GM18519 (cell line): ENCODE results near the gene GPRC5C.

Experiments
- ATAC-seq: cut with Tn5 transposase; IDR thresholded peaks from one replicate; pipeline ENCODE4 v1.9.1; 2021; ENCODE audit warnings: mild to moderate bottlenecking, moderate library complexity; ENCODE audit not compliant: unreplicated experiment, low FRiP score

Gene GPRC5C

DNA sequence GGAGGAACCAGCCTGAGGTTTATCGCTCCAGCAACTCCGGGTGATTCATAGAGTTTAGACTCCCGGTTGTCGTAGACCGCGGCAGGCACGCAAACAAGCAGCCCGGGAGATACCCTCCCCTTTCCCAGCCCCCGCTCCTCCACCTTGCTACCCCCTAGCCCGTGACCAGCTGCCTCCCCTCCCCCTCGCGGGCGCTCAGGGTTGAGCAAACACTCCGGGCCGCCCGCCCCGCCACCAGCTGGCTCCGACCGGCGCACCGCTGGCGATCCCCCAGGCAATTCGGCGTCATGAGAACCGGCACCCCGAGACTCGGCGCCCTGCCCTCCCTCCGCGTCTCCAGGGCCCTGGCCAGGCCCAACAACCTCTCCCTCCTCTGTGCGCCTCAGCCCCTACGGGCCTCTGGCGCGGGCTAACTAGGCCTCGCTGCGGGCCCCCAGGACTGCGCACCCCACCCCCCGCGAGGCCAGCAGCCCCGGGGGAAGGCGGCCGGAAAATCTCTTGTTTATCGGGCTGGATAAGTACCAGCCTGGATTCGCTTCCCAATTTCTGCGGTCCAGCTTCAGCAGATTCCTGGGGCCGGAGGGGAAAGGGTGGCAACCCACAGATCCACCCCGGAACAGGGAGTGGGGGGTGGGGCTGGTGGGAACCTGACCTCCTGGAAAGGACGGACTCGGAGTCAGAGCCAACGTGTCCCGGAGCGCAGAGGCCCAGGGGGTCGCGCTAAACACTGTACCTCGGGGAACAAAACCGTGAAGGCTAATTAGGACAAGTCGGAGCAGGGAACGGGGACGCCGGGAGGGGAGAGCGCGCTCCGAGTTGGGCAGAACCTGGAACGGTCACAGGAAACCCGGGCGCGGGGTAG is 951 bp upstream of the GPRC5C start:
- ATAC-seq, result no peak

DNA sequence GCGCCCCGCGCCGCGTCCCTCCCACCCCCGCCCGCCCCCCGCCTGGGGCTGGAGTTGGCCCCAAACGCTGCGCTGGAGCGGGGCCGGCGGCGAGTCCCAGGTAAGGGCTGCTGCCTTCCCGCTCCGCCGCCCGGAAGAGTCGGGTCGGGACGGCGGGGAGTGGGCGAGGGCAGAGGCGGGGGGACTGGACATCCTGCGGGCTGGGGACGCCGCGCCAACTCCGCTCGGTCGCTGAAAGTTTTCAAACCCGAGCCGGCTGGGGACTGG is 469 bp downstream of the GPRC5C start:
- no peak for ATAC-seq

DNA sequence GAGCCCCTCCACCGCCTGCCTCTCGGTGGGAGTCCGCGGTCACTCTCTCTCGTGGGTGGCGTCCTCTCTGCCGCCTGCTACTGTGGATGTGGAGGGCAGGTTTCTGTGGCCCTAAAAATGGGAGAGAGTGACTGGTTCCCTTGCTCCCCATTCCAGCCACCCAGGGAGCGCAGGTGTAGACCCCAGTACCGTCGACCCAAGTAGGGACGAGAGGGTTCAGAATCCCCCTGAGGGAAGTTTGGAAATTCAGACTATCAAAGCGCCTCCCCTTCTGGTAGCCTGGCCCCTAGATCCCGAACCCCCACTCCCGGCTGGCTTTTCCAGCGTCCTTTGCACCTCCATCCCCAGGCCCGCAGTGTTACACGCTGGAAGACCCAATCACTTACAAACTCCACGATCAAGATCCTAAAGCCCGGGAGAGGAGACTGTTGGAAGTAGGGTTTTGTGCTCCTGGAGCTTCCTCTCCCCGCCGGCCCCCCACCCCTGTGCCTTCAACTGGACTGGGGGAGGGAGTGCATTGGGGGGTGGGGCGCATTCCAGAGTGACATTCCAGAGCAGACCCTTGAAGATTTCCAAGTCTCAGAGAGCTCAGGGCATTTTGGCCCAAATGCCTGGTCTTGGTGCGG is 991 bp downstream of the GPRC5C start:
- no peak for ATAC-seq

DNA sequence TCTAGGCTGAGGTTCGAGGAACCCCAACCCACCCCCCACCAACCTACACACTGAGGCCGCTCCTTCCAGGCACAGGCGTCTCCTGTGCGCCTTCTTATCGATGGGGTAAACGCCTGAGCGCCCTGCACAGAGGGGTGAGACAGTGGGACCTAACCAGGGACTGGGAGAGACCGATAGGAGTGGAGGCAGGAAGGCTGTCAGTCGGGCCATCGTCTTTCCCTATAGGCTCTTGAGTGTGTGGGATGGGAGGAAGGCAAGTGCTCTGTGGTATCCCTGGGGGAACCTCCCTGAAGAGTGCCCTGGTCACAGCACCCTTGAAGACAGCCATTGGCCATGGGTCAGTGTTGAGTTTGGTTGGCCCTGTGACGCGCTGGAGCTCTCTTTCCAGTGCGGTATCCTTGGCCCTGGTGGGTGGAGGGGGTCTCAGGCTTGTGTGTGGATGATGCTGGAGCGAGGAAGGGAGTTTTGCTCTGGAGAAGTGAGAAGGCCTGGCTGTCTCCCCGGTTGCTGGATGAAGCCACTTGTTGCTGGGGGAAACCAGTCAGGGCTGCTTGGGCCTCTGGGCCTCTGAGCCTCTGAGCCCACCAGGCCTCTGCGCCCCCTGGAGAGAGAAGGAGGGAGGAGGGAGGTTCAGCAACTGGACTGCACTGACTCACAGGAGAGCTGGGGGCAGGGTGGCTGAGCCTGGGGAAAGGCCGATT is 1.7 kb downstream of the GPRC5C start:
- ATAC-seq, result no peak

DNA sequence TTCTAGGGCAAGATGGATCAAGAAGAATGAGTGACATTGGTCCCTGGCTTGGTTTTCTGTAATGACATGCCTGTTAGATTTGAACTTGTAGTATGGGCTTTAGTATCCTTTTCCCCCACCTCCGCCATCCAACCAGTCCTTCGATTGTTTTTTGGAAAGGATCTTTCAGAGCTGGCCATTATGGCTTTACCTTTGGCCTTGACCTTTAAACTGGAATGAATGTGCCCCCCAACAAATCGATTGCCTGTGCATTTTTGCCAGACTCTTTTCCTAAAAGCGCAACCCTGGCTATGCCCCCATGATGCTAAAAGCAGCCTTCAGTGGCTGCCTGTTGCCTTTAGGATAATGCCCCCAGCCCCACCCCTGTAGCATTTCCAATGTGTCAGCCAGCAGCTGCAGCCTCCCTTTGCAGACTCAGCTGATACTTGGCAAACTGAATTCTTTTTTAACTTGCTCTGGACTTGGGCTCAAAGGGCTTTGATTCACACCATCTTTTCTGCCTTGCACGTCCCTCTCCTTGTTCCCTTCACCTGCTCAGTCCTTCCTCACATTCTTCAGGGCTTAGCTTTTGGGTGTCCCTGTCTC is 4.0 kb downstream of the GPRC5C start:
- no peak for ATAC-seq

DNA sequence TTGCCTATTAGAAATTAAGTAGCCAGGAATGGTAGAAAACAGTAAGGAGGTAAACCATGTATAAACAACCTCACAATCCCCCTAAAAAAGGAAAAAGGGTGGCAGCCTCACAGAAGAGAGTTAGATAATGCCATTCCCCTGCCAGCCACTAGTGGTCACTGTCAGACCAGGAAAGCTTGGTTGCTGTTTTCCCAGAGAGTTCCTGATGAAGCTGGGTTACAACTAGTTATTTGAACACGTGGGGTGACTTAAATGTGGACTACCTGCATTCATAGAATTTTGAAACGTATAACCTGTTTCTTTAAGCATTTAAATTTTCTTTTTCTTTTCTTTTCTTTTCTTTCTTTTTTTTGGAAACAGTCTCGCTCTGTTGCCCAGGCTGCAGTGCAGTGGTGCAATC is 5.8 kb downstream of the GPRC5C start:
- ATAC-seq, result no peak

DNA sequence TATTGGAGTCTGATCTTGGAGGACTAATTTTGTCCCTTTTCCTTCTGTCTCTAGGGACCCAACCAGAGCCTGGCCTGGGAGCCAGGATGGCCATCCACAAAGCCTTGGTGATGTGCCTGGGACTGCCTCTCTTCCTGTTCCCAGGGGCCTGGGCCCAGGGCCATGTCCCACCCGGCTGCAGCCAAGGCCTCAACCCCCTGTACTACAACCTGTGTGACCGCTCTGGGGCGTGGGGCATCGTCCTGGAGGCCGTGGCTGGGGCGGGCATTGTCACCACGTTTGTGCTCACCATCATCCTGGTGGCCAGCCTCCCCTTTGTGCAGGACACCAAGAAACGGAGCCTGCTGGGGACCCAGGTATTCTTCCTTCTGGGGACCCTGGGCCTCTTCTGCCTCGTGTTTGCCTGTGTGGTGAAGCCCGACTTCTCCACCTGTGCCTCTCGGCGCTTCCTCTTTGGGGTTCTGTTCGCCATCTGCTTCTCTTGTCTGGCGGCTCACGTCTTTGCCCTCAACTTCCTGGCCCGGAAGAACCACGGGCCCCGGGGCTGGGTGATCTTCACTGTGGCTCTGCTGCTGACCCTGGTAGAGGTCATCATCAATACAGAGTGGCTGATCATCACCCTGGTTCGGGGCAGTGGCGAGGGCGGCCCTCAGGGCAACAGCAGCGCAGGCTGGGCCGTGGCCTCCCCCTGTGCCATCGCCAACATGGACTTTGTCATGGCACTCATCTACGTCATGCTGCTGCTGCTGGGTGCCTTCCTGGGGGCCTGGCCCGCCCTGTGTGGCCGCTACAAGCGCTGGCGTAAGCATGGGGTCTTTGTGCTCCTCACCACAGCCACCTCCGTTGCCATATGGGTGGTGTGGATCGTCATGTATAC is 8.0 kb downstream of the GPRC5C start:
- ATAC-seq, result no peak

DNA sequence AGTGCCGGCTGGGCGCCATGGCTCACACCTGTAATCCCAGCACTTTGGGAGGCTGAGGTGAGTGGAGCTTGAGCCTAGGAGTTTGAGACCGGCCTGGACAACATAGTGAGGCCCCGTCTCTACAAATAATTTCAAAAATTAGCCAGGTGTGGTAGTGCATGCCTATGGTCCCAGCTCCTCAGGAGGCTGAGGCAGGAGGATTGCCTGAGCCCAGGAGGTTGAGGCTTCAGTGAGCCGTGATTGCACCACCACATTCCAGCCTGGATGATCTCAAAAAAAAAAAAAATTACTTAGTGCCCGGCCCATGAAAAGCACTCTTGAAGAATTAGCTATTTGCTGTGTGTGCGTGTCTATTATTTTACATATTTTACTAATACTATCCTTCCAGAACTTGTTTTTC is 9.6 kb downstream of the GPRC5C start:
- no peak for ATAC-seq

DNA sequence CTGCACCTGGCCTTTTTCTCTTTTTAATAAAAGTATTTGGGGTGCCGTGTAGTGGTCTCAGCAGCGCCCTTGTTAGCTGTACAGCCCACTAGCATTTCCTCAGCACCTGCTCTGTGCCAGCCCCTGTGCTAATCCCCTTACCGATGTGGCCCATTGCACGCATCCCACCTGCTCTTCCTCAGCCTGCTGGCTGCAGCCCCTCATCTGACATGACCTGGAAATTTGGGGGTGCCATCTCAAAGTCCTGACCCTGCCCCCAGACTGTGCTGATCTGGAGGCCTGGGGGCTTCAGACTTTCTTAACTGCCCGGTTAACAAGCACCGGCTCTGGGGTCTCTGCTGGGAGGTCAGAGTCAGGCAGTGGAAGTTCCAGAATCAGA is 10.4 kb downstream of the GPRC5C start:
- no peak for ATAC-seq

DNA sequence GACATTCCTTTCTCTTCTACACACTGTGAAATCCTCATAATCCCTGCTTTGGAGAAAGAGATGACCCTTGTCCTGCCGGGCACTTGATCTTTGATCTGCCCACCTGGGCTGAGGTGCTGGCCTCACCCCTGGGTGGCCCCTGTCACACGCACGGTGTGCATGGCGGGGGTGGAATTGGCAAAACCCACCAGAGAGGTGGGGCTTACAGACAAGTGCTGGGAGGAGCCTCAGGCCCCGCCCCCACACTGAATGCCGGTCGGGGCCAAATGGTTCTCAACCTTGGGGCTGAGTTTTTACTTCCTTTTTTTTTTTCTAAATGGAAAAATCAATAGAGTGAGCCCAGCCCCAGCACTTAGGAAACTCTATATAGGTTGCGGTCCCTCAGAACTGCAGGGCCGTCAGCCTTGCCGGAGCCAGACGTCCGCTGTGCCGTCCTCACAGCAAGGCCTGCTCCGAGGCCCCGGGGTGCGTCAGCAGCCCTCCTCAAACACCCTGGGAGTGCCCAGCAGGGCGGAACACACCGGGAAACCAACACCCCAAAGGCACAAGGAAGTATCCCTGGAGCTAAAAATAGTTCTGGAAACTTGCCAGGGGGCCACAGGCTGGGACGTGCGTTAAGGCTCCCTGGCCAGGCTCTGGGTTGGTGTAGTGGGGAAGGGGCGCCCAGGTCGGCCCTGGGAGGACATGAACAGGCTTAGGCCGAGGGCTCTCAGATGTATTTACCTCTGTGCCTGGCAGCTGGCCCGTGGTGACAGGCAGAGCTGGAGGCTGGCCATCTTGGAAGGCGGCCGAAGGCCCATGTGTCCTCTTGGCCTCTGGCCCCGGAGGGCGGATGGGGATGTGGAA is 11.0 kb downstream of the GPRC5C start:
- no peak for ATAC-seq

DNA sequence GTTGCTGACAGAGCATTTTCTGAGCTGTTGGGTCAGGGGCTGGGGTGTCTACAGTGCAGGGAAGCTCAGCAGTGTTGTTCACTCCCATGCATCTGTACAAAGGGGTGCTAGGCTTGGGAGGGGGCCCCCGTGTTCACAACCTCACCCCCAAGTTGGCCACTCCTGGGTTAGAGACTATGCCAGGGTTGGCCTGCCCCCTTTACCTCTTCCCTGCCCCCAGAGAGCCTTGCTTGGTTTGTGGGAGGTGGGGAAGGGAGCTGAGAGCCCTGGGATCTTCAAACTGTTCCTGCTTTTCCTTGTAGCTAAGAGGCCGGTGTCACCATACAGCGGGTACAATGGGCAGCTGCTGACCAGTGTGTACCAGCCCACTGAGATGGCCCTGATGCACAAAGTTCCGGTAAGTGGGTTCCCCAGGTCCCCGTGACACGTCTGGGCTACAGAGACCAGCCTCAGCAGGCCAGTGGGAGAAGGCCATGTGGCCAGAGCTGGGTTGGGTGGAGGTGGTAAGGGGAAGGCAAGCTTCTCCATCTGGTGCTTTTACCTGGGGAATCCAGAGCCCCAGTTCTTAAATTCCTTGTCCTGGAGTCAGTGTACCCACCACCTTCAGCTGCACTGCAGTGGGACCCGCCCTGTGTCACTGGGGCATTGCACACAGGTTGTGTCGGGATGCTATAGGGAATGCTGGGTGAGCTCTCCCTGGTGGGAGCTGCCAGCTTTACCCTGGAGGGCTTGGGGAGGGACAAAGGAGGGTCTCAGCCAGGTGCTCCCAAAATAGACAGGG is 11.8 kb downstream of the GPRC5C start:
- ATAC-seq, result no peak

DNA sequence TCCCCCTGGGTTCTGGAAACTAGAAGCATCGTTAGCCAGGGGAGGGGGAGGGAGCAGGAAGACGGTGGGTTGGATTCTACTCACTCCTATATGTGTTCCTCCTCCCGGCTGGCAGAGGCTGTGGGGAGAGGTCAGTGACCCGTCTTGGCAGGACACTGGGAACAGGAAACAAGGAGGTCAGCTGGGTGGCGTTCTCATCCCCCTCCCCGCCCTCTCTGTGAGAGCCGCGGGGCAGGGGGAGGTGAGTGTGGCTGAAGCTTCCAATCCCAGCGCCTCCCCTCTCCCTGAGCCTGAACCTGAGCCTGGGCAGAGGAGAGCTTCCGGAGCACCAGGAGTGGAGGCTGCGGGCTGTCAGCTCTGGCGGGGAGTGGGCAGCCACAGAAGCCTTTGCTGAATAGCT is 12.5 kb downstream of the GPRC5C start:
- ATAC-seq, result no peak

DNA sequence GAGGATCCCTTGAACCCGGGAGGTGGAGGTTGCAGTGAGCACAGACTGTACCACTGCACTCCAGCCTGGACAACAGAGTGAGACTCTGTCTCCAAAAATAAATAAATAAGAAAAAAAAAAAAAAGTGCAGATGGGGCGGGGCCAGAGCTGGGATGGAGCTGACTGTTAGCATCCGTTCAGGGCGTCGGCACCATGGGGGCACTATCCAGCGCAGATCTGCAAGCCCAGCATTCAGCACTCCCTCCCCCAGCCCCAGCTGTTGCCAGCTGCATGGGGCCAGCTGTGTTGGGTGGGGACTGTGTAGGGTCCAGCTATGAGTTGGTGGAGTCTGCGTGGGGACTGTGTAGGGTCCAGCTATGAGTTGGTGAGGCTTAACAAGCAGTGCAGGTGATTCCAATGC is 13.3 kb downstream of the GPRC5C start:
- ATAC-seq, result no peak

DNA sequence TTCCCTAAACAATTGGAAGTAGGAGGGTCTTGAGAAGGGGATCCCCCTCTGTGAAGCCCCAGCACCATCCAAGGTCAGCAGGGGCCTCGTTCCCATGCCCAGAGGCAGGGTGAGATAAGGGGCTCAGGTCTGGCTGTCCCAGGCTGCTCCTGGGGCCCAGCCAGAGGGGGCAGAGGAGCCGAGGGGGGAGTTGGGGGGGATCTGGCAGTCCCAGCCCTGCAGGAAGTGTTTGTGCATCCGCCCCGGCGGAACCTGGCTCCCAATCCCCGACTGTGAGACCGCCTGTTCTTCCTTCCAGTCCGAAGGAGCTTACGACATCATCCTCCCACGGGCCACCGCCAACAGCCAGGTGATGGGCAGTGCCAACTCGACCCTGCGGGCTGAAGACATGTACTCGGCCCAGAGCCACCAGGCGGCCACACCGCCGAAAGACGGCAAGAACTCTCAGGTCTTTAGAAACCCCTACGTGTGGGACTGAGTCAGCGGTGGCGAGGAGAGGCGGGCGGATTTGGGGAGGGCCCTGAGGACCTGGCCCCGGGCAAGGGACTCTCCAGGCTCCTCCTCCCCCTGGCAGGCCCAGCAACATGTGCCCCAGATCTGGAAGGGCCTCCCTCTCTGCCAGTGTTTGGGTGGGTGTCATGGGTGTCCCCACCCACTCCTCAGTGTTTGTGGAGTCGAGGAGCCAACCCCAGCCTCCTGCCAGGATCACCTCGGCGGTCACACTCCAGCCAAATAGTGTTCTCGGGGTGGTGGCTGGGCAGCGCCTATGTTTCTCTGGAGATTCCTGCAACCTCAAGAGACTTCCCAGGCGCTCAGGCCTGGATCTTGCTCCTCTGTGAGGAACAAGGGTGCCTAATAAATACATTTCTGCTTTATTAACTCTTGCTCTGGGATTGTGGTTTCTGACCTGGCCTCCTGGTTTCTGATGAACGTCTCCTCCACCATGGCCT is 14.9 kb downstream of the GPRC5C start:
- ATAC-seq, result no peak

DNA sequence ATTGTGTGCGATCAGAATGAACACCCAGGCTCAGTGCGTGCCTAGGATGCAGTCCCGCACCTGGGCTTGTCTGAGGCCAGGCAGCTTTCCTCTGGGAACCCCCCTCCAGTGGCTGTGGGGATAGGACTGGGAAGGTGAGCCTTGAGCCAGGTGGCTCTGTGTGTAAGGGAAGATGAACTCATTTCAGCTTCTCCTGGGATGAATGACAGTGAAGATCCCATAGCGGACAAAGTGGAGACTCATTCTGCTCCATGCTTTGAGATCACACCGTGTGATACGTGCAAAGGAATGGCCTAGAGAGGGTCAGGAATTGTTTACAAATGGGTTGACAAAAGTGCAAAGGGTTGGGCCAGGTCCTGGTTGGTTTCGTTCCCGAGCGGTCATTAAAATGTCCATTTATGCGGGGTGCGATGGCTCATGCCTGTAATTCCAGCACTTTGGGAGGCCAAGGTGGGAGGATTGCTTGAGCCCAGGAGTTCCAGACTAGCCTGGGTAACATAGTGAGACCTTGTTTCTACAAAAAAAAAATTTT is 15.8 kb downstream of the GPRC5C start:
- no peak for ATAC-seq

DNA sequence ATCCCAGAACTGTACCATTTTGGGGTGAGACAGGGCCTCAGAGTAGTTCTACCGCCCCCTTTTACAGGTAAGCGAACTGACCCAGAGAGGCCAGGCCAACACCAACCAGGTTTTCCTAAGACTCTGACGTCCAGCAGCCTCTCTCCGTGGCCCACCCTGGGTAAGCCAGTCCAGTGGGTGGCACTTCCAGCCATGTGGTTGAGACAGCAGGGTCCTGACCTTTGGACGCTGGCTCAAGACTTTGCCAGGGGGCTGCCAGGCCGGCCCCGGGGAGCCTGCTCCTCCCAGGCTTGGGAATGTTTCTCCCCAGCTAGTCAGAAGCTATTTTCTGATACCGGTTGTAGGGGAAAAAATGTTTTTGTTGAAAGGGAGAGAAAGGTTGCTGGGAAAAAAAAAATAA is 16.9 kb downstream of the GPRC5C start:
- no peak for ATAC-seq

DNA sequence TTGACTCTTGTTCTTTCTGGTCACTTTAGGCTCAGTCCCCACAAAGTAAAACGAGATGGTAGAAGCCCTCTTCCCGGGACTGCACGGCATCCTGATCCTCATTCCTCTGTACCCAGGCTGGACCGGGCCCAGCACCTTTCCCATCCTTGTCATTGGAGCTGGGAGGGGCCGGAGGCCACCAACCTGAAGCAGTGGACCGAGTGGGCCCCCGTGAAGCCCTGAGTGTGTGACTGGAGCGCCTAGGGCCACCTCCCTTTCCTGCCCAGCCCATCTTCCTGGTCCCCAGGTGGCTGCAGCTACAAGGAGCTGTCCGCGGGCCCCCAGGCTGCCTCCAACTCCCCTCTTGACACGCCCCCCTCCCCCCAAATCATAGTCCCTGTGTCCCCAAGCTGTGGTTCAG is 17.4 kb downstream of the GPRC5C start:
- ATAC-seq, result no peak

DNA sequence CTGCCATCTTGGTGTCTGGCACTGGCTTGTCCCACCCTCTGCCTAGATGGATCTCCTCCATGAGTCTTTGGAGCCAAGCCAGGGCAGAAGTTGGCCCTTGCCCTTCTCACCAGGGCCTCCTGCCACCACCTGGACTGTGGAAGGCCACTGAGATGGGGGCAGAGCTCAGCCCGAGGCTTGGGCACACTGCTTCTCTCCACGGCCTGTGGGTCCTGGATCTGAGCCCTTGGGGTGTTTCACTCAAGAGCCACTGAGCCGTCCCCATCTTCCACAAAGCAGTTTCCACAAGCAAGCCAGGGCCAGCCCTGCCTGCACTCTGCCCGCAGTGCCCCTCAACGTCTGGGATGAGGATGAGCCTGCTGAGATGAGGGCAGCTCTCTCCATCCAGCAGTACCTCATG is 17.9 kb downstream of the GPRC5C start:
- no peak for ATAC-seq
